ENCODE measurements around the gene ABHD16B. TPM values are rescaled to one million over a fixed set of nuclear protein-coding genes. Genes with fewer than 3 reads are reported as not detected.

The ABHD16B gene
- total and polyA plus RNA-seq, 2 of the 13 experiments (the other 11 are each of a cell fraction or from before 2014, with no cell fraction given) = not detected

DNA sequence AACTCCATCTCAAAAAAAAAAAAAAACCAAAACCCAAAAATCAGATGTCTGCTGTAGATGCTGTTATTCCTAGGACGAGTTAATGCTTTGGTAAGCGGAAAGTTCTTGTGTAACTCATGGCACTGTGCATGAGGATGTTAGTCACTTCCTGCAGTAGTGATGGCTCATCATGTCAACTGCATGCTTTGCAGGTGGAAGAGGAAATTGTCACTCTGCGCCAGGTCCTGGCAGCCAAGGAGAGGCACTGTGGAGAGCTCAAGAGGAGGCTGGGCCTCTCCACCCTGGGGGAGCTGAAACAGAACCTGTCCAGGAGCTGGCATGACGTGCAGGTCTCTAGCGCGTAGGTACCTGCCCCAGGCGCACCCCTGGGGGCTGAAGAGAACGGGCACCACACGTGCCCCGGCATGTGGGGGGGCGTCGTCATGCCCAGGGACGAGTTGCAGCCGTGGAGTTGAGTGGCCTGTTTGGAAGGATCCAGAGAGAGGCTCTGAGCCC, 12.2 kb downstream of the ABHD16B start (continued):
- TF ChIP-seq CEBPZ (IDR thresholded peaks at IDR 0.05; ENCODE audit: low read length) (no peak), BCL3 (CRISPR knock-in tag; IDR thresholded peaks at IDR 0.05) (0 out of 2 replicates have a peak, but pooled peaks have one; percentile 60), ZNF350 (CRISPR knock-in tag; IDR thresholded peaks at IDR 0.05; ENCODE audit: borderline replicate concordance, low read depth) (no peak), FOXC1 (CRISPR knock-in tag; IDR thresholded peaks at IDR 0.05; ENCODE audit: borderline replicate concordance) (no peak), AHR (CRISPR knock-in tag; IDR thresholded peaks at IDR 0.05) (no peak), EHMT2 (IDR thresholded peaks at IDR 0.05; ENCODE audit: borderline replicate concordance, low read depth, low read length) (no peak), ZKSCAN5 (CRISPR knock-in tag; IDR thresholded peaks at IDR 0.05) (no peak), TOPORS (CRISPR knock-in tag; IDR thresholded peaks at IDR 0.05) (no peak), GPN1 (CRISPR knock-in tag; IDR thresholded peaks at IDR 0.05; ENCODE audit: borderline replicate concordance) (no peak), RBM22 (optimal IDR thresholded peaks at IDR 0.05; ENCODE audit: low read length) (peak; percentile 37), MAFK (conservative IDR thresholded peaks at IDR 0.05 in 1 of 2, IDR thresholded peaks at IDR 0.05 in 1 of 2; ENCODE audit: low read length in 2 of 2) (peak; percentile 86 to 91), ZNF672 (CRISPR knock-in tag; IDR thresholded peaks at IDR 0.05) (no peak), AGO2 (optimal IDR thresholded peaks at IDR 0.05; ENCODE audit: low read depth, low read length) (peak; percentile 88), ZNF790 (CRISPR knock-in tag; IDR thresholded peaks at IDR 0.05; ENCODE audit: borderline replicate concordance) (no peak), ZFP1 (CRISPR knock-in tag; IDR thresholded peaks at IDR 0.05) (no peak), ZNF549 (CRISPR knock-in tag; IDR thresholded peaks at IDR 0.05) (no peak), MXI1 (IDR thresholded peaks at IDR 0.05; ENCODE audit: borderline replicate concordance, low read depth, low read length) (peak; percentile 32; the same call in 1 of the 3 replicates)
- TF ChIP-seq, protein P1, sequence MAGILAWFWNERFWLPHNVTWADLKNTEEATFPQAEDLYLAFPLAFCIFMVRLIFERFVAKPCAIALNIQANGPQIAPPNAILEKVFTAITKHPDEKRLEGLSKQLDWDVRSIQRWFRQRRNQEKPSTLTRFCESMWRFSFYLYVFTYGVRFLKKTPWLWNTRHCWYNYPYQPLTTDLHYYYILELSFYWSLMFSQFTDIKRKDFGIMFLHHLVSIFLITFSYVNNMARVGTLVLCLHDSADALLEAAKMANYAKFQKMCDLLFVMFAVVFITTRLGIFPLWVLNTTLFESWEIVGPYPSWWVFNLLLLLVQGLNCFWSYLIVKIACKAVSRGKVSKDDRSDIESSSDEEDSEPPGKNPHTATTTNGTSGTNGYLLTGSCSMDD (CRISPR knock-in tag; IDR thresholded peaks at IDR 0.05) = no peak
- TF ChIP-seq, protein P2, sequence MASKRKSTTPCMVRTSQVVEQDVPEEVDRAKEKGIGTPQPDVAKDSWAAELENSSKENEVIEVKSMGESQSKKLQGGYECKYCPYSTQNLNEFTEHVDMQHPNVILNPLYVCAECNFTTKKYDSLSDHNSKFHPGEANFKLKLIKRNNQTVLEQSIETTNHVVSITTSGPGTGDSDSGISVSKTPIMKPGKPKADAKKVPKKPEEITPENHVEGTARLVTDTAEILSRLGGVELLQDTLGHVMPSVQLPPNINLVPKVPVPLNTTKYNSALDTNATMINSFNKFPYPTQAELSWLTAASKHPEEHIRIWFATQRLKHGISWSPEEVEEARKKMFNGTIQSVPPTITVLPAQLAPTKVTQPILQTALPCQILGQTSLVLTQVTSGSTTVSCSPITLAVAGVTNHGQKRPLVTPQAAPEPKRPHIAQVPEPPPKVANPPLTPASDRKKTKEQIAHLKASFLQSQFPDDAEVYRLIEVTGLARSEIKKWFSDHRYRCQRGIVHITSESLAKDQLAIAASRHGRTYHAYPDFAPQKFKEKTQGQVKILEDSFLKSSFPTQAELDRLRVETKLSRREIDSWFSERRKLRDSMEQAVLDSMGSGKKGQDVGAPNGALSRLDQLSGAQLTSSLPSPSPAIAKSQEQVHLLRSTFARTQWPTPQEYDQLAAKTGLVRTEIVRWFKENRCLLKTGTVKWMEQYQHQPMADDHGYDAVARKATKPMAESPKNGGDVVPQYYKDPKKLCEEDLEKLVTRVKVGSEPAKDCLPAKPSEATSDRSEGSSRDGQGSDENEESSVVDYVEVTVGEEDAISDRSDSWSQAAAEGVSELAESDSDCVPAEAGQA (IDR thresholded peaks at IDR 0.05; ENCODE audit: low read depth) = no peak
- TF ChIP-seq, protein P2 (CRISPR knock-in tag; IDR thresholded peaks at IDR 0.05; ENCODE audit: borderline replicate concordance) = no peak

Measured in HepG2 (cell line).